Dedifferentiated amniotic fluid mesenchymal stem cell (primary cell): ENCODE measurements around the gene SVIL.
"Not testable (repeated sequence)": the region's sequence is repeated elsewhere in the genome, so short reads cannot be mapped to it uniquely, and the experiment has no call there.

ENCODE experiments used
- DNase-seq: peaks from one replicate; pipeline ENCODE4 v3.0.0-alpha.2; 2016; ENCODE audit errors: extremely low spot score

The SVIL gene

GRCh38 chr10:29486433-29486832, 148.3 kb downstream of the SVIL start:
- no peak for DNase-seq

- not testable (repeated sequence) for DNase-seq
Observed at GRCh38 chr10:29484677-29485076, 150.1 kb downstream of the SVIL start.

DNA sequence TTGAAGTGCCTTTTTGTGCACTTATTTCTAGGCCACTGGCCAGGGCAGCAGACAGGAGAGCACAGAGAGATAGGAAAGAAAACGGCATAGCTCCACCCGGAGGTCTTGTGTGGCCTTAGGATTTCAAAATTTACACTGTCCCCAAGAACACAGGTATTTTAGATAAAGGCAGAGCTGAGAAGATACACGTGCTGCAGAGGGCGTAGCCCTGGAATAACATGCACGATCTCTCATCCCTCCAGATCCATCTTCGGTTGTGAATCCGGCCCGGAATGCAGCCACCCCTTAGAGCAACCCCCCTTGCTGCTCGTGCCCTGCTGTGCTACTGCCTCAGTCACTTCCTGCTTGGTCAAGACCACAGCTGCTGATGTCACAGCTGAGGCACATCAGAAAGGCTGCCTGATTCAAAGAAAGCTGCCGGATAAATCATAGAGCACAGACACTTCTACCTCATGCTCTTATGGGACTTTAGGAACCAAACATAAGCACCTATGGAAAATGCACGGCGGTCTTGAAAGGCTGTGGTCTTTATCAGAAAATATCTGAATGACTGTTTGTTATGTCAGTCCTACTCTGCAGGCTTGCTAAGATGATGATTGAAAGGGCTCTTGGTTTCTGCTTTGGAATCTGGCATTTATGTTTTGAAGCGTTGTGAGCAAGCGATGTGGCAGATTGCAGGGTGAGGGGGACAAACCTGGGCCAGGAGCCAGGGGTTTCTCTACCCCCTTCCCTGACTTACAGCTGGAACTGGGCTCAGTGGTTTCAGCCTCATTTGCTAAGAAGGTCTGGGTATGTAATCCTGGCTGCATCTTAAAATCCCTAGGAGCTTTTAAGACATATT, 152.0 kb downstream of the SVIL start:
- peak; percentile 22 for DNase-seq

- DNase-seq, result no peak
Observed at GRCh38 chr10:29481906-29482440, 152.8 kb downstream of the SVIL start.

DNA sequence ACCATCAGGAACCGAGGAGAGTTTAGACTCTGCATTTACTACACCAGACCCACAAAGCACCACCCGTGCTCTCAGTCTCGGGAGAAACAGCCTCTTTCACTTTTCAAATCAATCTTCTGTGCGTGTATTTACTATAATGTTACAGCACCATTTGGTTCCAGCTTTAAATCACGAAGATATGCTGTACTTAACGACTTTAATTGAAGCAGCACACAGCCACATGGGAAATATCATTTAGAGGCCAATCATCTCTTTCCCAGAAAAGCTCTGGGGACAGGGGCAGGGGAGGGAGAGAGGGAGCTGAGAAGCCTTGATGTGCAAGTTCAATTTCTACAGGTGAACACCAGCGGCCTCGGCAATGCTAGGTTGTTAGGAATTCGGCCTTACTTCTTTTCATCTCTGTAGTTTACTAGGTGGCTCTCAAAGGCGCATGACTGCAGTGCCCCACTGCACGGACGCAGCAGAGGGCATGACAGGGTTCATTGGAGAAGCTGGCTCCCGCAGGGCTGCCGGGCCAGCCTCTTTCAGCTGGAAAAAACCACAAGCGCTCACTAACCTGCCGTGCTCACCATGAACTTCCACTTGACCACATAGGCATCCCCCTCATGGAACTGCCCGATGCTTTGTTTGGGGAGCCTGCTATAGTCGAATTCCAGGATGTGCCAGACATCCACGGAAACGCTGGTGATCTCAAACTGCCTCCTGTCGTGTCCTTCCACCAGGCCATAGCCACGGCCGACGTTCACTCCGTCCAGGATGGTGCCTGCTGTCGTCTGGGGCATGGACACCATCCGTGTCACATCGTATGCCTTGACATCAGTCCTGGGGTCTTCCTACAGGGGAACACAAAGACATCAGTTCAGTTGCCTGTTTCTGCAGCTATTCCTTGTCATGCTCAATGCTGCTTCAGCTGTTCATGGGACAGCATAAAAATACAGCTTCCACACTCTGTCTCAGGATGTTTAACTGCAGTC, 154.5 kb downstream of the SVIL start:
- DNase-seq, result no peak

DNA sequence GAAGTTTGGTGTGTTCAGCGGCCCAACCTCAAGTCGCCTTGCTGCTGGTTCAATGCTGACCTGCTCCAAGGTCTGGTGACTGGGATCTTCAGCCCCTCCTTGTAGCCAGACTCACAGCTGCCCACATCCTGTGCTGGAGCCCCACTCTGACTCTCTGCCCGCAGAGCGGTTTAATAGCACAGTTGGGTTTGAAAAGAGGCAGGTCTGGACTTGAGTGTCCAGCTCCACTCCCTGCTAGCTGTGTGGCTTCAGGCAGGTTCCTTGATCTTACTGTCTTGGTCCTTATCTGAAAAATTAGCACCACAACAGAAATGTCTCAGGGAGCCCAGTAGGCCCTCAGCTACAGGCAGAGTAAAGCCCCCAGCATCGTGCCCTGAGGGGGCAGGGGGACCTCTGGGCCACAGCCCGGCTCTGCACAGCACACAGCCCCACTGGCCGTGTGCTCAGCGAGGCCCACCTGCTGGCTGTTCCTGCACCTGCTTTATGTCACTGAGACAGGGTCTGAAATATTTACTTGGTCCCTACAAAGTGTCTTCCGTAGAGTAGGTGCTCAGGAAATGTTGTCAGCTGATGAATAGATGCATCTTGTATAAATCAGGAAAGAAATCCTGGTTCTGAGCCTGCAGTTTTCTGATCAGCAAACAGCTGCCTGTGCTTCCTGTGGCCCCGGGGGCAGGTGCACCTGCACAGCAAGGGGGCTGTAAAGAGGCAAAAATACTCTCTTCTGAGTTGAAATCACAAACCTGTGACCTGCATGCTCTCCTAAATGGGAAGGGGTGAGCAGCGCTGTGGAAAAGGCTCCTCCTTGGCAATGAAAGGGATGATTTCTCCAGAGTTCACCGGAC, 155.5 kb downstream of the SVIL start:
- DNase-seq, result no peak

DNA sequence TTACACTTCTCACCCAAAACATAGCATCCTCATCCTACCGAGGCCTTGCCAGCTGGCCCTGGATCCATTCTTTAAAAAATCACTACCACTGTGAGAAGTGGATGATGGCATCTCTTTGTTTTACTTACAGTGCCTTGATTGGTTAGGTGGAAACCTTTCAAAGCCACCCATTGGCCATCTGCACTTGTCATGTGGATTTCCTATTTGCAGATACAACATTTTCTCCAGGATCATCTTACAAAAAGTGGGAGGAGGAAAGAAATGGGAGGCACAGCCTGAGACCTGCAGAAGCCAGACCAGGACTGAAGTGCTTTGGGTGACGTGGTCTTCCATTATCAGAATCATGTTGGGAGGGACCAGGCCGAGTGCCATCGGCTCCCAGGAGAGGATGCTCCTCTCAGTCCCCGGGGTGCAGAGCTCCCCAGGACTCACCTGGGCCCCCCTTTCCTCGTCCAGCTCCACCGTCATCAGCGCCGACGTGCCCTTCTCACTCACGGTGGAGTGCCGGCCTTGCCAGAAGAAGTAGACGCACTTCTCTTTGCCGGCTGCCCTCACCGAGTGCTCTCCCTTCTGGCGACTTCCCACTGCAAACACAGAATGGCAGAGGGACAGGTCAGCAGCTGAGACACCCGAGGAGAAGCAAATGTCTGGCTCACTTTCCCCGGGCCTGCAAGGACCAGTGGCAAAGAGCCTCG, 161.2 kb downstream of the SVIL start:
- no peak for DNase-seq

- DNase-seq, result no peak
Observed at GRCh38 chr10:29473087-29473356, 161.7 kb downstream of the SVIL start.

DNA sequence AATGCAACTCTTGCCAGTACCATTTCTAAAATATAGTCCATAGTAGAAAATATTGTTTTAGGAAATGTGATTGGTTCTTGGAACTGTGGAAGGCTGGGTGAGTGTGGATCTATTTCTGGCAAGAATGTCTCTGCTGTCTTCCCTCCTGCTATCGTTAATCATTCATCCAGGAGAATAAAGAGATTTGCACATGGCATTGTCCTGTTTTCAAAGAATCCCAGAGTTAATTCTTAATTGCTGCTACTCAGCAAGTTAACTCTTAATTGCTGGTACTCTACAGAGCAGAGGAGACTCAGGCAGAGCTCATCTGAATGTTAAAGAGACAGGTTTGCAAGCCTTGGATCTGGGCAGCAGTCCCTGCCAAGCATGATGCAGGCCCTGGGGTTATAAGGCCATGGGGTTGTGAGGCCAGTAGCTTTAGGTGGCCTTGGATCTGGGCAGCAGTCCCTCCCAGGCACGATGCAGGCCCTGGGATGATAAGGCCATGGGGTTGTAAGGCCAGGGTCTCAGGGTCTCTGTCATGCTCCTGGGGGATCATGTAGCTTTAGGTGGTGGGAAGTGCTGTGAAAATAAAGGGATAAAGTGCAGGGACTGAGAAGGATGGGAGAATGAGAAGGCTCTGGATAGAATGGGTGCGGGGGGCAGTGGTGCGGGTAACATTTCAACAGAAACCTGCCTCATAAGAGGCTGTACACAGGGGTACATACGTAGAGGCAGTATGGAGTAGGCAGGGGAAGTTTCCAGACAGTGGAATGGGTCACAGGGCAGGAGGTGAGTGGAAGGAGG, 162.3 kb downstream of the SVIL start:
- DNase-seq, result no peak

GRCh38 chr10:29471544-29471859, 163.3 kb downstream of the SVIL start:
- peak; percentile 45 for DNase-seq

DNA sequence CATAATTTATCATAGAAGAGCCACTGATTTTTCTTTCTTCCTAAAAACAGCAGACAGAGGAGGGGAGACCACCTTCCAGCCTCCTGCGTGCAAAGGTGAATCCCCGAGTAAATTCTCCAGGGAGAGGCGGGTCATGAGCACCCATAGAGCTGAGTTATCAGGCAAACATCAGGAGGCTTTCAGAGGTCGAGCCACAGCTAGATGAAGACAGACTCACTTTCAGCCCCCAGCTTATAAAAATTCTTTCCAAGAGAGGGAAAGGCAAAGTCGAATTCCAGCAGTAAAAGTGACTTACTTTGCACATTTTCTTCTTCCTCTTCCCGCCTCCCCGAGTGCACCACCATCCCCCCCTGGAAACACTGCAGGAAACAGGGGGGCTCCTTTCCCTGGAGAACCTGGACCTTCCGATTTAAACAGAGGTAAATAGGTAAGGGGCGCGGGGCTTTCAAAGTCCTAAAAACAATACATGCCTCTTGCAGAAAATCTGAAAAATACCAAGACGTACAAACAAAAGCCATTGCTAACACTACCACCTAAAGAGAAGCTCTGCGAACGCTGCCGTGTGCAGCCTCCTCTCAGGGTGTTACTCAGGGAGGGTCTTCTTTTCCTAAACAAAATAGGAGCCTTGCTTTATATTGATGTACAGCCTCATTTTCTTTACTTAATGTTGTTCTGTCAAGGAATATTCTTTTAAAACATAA, 163.8 kb downstream of the SVIL start:
- no peak for DNase-seq

DNA sequence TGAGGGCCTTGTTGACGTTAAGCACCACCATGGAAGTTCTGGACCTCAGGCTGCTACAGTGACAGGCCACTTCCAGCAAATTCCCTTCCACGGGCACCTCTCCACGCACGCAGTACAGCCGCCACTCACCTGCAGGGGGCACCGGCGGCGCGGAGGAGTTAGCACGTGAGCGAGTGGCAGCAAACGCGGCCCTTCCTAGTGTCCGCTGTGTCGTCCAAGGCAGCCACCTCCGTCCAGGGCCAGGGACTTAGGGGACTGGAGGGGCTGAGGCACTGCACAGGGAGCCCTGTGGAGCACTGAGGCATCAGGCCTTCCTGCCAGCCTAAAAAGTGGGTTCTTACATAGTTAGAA, 164.4 kb downstream of the SVIL start:
- no peak for DNase-seq

- DNase-seq, result no peak
Observed at GRCh38 chr10:29469481-29470354, 165.1 kb downstream of the SVIL start.

DNA sequence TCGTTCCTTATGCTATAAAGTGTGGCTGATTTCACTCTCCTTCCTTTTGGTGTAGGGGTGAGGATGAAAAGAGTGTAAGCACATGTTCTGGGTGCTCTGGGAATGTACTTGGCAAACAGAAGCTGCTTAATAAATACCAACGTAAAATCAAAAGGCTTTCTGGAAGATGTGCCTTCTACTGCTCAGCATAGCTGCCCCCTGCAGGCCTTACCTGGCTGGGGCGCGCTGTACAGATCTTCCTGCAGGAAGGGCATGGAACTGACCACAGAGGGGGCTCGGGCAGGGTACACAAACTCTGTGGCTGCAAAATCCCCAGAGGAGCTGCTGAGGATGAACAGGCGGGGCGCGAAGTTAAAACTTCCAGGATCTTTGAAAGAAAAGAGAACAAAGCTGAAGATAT, 169.4 kb downstream of the SVIL start:
- no peak for DNase-seq

GRCh38 chr10:29464671-29465171, 170.1 kb downstream of the SVIL start:
- peak; percentile 39 for DNase-seq

DNA sequence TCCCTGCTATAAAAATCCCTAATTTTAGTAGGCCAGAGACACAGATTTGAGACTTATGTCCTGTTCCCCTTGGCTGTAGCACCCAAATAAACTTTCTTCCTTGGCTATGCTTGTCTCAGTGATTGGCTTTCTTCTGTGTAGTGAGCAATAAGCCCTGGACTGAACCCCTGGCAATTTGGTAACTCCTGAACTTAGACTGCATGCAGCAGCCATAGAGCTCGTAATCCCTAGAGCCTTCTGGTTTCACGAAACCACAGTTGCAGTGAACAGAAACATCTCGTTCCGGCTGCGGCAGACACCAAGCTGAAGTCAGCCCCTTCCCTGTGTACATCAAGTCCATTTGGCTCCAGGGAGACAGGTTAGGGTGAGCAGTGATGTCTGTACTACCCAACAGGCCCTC, 173.7 kb downstream of the SVIL start:
- DNase-seq, result no peak

GRCh38 chr10:29458190-29458589, 176.6 kb downstream of the SVIL start:
- not testable (repeated sequence) for DNase-seq

- DNase-seq, result no peak
Observed at GRCh38 chr10:29455095-29455494, 179.7 kb downstream of the SVIL start.

GRCh38 chr10:29454250-29454649, 180.5 kb downstream of the SVIL start:
- DNase-seq, result no peak
